HEK293 (cell line): ENCODE data around the gene CDC34.

Experiments
- CTCF ChIA-PET: fragments of 350-600 bp; formaldehyde crosslinking; extraction: SDS; loops from one replicate; lab custom pipeline; 2021; ENCODE audit warnings: antibody characterized with exemption; lab: Yijun Ruan, JAX
- POLR2A ChIA-PET: fragments of 300-600 bp; formaldehyde crosslinking; extraction: SDS; loops from one replicate; lab custom pipeline; 2020; ENCODE audit warnings: antibody characterized with exemption, inconsistent platforms; lab: Yijun Ruan, JAX
- H3K27ac ChIP-seq: fragments of 200-500 bp; sonication (Bioruptor generic); 2 replicates; pipeline ENCODE4 v1.5.1; 2014; ENCODE audit warnings: low read depth, low read length, control low read depth, inconsistent platforms; ENCODE audit errors: extremely low read depth
- H3K36me3 ChIP-seq, 2 experiments: fragments of 200-500 bp in 1 of 2; sonication (Bioruptor generic) in 1 of 2; 1 replicate in 1 of 2; 2 replicates in 1 of 2; pipeline ENCODE4 v1.5.1; 2014 to 2017; ENCODE audit warnings: inconsistent platforms in 2 of 2, low read length in 2 of 2; ENCODE audit not compliant: control insufficient read depth in 2 of 2, insufficient read depth in 1 of 2
- H3K4me1 ChIP-seq: fragments of 200-500 bp; sonication (Bioruptor generic); 2 replicates; pipeline ENCODE4 v1.5.1; 2014; ENCODE audit warnings: mild to moderate bottlenecking, low read length, inconsistent platforms; ENCODE audit not compliant: control insufficient read depth, insufficient read depth
- H3K4me3 ChIP-seq: 2 replicates; pipeline ENCODE4 v1.5.1; 2011; ENCODE audit warnings: low read depth, mild to moderate bottlenecking, control low read depth, low read length, moderate library complexity
- H3K9me3 ChIP-seq: fragments of 200-500 bp; sonication (Bioruptor generic); 2 replicates; pipeline ENCODE4 v1.5.1; 2014; ENCODE audit warnings: low read depth, low read length, inconsistent platforms; ENCODE audit not compliant: control insufficient read depth, insufficient read depth
- HIC1 ChIP-seq: fragments of 450-650 bp; formaldehyde crosslinking; IDR thresholded peaks from 2 replicates; pipeline ENCODE4 v1.5.1; 2016; ENCODE audit warnings: missing biosample characterization, missing genetic modification characterization
- KLF10 ChIP-seq: fragments of 450-650 bp; IDR thresholded peaks from 2 replicates; pipeline ENCODE4 v1.5.1; 2018; ENCODE audit warnings: missing biosample characterization, mild to moderate bottlenecking, missing genetic modification characterization
- KLF9 ChIP-seq: fragments of 450-650 bp; formaldehyde crosslinking; IDR thresholded peaks from 2 replicates; pipeline ENCODE4 v1.5.1; 2016; ENCODE audit warnings: missing biosample characterization, missing genetic modification characterization, low read depth
- ZIC2 ChIP-seq: fragments of 450-650 bp; formaldehyde crosslinking; IDR thresholded peaks from 2 replicates; pipeline ENCODE4 v1.5.1; 2016; ENCODE audit warnings: missing biosample characterization, missing genetic modification characterization
- ZNF223 ChIP-seq: fragments of 450-650 bp; formaldehyde crosslinking; IDR thresholded peaks from 2 replicates; pipeline ENCODE4 v1.5.1; 2016; ENCODE audit warnings: missing biosample characterization, missing genetic modification characterization
- ZNF394 ChIP-seq: fragments of 450-650 bp; formaldehyde crosslinking; IDR thresholded peaks from 2 replicates; pipeline ENCODE4 v1.5.1; 2016; ENCODE audit warnings: missing biosample characterization, missing genetic modification characterization, mild to moderate bottlenecking, moderate library complexity, borderline replicate concordance
- ZNF473 ChIP-seq: fragments of 450-650 bp; formaldehyde crosslinking; IDR thresholded peaks from 2 replicates; pipeline ENCODE4 v1.5.1; 2017; ENCODE audit warnings: missing biosample characterization, missing genetic modification characterization
- ZNF501 ChIP-seq: fragments of 450-650 bp; formaldehyde crosslinking; IDR thresholded peaks from 2 replicates; pipeline ENCODE4 v1.5.1; 2016; ENCODE audit warnings: missing biosample characterization, missing genetic modification characterization
- ZNF510 ChIP-seq: fragments of 450-650 bp; formaldehyde crosslinking; IDR thresholded peaks from 2 replicates; pipeline ENCODE4 v1.5.1; 2018; ENCODE audit warnings: mild to moderate bottlenecking, missing genetic modification characterization, missing biosample characterization; ENCODE audit not compliant: insufficient replicate concordance
- ZNF513 ChIP-seq: fragments of 450-650 bp; IDR thresholded peaks from 2 replicates; pipeline ENCODE4 v1.5.1; 2018; ENCODE audit warnings: missing biosample characterization, missing genetic modification characterization
- ZNF624 ChIP-seq: fragments of 450-650 bp; formaldehyde crosslinking; IDR thresholded peaks from 2 replicates; pipeline ENCODE4 v1.5.1; 2017; ENCODE audit warnings: missing biosample characterization, missing genetic modification characterization
- ZNF664 ChIP-seq: fragments of 450-650 bp; formaldehyde crosslinking; IDR thresholded peaks from 2 replicates; pipeline ENCODE4 v1.5.1; 2016; ENCODE audit warnings: missing biosample characterization, missing genetic modification characterization
- ZNF792 ChIP-seq: fragments of 450-650 bp; formaldehyde crosslinking; IDR thresholded peaks from 2 replicates; pipeline ENCODE4 v1.5.1; 2016; ENCODE audit warnings: missing biosample characterization, missing genetic modification characterization

Gene CDC34

DNA sequence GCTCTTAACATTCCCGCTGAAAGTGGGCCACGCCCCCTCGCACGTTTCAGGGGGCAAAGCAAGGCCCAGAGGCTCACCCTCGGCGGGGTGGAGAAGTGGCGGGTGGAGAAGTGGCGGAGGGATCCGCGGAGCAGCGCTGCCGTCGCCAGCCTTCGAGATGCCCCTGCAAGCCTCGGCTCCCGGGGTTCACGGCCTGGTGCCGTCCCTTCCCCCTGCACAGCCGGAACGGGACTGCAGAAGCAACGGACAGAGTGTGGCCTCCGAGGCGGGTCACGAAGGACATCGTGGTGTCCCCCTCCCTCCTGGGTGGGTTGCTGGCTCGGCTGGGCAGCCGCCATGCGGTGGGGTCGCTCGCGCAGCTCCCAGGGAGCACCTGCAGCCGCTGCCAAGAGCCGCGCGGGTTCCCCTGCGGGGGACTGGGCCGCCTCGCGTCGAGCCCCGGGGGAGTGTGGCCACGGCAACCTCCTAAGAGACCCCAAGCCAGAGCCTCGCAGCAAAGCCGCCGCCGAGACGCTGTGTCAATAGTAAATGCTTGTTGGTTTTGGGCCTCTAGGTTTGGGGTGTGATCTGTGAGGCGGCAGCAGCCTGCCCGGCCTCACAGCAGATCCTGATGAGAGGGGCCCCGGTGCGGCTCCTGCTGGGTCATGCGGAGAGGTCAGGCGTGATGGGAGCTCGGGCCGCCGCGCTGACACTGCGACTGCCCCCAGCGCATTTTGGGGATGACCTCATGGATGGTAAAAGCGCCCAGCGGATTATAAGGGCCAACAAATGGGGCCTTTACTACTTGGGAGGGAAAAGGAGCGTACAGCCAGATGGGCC is 18.8 kb upstream of the CDC34 start (continued):
- TF ChIP-seq ZIC2, result no peak
- no peak for TF ChIP-seq ZNF223 (tag by site-specific recombination)
- TF ChIP-seq ZNF624, result no peak
- no peak for TF ChIP-seq ZNF394
- TF ChIP-seq ZNF473 (tag by site-specific recombination), result no peak
- no peak for TF ChIP-seq ZNF510 (tag by site-specific recombination)
- 0 out of 2 replicates have a peak, but pooled peaks have one; percentile 21 for TF ChIP-seq KLF10 (tag by site-specific recombination)
- TF ChIP-seq HIC1, result no peak
- TF ChIP-seq KLF9 (tag by site-specific recombination), result peak; percentile 40; the same call in 1 of the 2 replicates

- ChIA-PET POLR2A (no interaction called here), CTCF (no interaction called here)
- peaks cover 0 to 11% of the 10 kb centered on the region in 2 experiments; a peak in 1 of 3 replicates for H3K36me3 ChIP-seq
- TF ChIP-seq ZNF513 (tag by site-specific recombination) (no peak), ZNF792 (peak; percentile 98)
- no peaks in the 10 kb centered on the region for H3K9me3 ChIP-seq
- no peak overlapping the region for H3K4me3 ChIP-seq
- H3K4me1 ChIP-seq, result peaks cover 4% of the 10 kb centered on the region; the same call in 1 of the 2 replicates
- H3K27ac ChIP-seq, result no peak overlapping the region
Measured at GRCh38 chr19:513368-514165, 18.0 kb upstream of the CDC34 start.

GRCh38 chr19:514166-514663 is 17.3 kb upstream of the CDC34 start:
- H3K27ac ChIP-seq, result no peak overlapping the region
- 0 out of 2 replicates have a peak, but pooled peaks cover 2% of the 10 kb centered on the region for H3K4me1 ChIP-seq
- H3K4me3 ChIP-seq, result no peak overlapping the region
- H3K9me3 ChIP-seq, result no peaks in the 10 kb centered on the region
- 0 out of 2 replicates have a peak, but pooled peaks have one; percentile 10 for TF ChIP-seq ZNF664 (tag by site-specific recombination)
- TF ChIP-seq ZNF501, result no peak
- TF ChIP-seq ZNF792, result peak; percentile 75; the same call in 1 of the 2 replicates
- H3K36me3 ChIP-seq, result peaks cover 0 to 11% of the 10 kb centered on the region in 2 experiments; a peak in 1 of 3 replicates
- POLR2A ChIA-PET, result no interaction called here
- CTCF ChIA-PET, result interaction anchor here (1.5 kb wide), 1 partner anchor 8 kb away, joined by 5 read pairs; no protein-coding TSS in a partner anchor
